ENCODE data around the gene CHAF1B.
"Not testable (repeated sequence)": the region's sequence is repeated elsewhere in the genome, so short reads cannot be mapped to it uniquely, and the experiment has no call there.

DNA sequence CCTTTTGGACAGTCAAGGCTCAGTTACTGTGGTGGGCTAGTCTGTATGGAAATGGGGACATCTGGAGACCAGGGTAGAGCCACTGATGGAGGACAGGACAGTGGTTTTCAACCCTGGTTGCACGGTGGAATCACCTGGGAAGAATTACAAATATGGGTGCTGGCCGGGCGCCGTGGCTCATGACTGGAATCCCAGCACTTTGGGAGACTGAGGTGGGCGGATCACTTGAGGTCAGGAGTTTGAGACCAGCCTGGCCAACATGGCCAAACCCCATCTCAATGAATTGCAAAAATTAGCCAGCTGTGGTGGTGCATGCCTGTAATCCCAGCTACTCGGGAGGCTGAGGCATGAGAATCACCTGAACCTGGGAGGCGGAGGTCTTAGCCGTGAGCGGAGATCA lies 14.5 kb downstream of the CHAF1B start:
- TF ChIP-seq MAX, PRDM15 (CRISPR knock-in tag; IDR thresholded peaks at IDR 0.05): not testable (repeated sequence)

All from WTC11 (cell line).